Lung (tissue), 12 donors: ENCODE results near the gene SND1. TPM values are rescaled to one million over a fixed set of nuclear protein-coding genes. Genes with fewer than 3 reads are reported as not detected.

Source experiments
- ATAC-seq: fragments of 200-7000 bp; cut with Tn5 transposase; one replicate; pipeline ENCODE4 v1.9.1; 2020; ENCODE audit warnings: moderate number of reproducible peaks; ENCODE audit not compliant: insufficient read depth, low FRiP score
- DNase-seq, 3 donors: peaks; one replicate each; pipeline ENCODE4 v3.0.0-alpha.2; 2013 to 2017
- H3K27ac ChIP-seq, 2 donors: one replicate each; pipeline ENCODE4 v1.5.1; 2013; ENCODE audit warnings: mild to moderate bottlenecking in 2 of 2, moderate library complexity in 2 of 2, control low read depth in 1 of 2, inconsistent platforms in 1 of 2, low read depth in 1 of 2, low read length in 1 of 2
- H3K27me3 ChIP-seq, 3 donors: one replicate each; pipeline ENCODE4 v1.5.1; 2013; ENCODE audit warnings: low read length in 2 of 3; ENCODE audit not compliant: control insufficient read depth in 3 of 3, insufficient read depth in 3 of 3
- H3K36me3 ChIP-seq, 4 donors: one replicate each; pipeline ENCODE4 v1.5.1; 2013; ENCODE audit warnings: low read length in 4 of 4, mild to moderate bottlenecking in 1 of 4, moderate library complexity in 1 of 4; ENCODE audit not compliant: control insufficient read depth in 4 of 4, insufficient read depth in 4 of 4
- H3K4me1 ChIP-seq, 5 donors: one replicate each; pipeline ENCODE4 v1.5.1; 2013; ENCODE audit warnings: low read length in 5 of 5, mild to moderate bottlenecking in 2 of 5, moderate library complexity in 1 of 5; ENCODE audit not compliant: control insufficient read depth in 5 of 5, insufficient read depth in 5 of 5
- H3K4me3 ChIP-seq: one replicate; pipeline ENCODE4 v1.5.1; 2013; ENCODE audit warnings: mild to moderate bottlenecking, control low read depth, moderate library complexity
- H3K9ac ChIP-seq, 2 donors: one replicate each; pipeline ENCODE4 v1.5.1; 2013; ENCODE audit warnings: low read length in 2 of 2, control low read depth in 1 of 2; ENCODE audit not compliant: insufficient read depth in 1 of 2
- H3K9me3 ChIP-seq, 4 donors: one replicate each; pipeline ENCODE4 v1.5.1; 2013; ENCODE audit warnings: low read length in 3 of 4, mild to moderate bottlenecking in 1 of 4, moderate library complexity in 1 of 4; ENCODE audit not compliant: control insufficient read depth in 4 of 4, insufficient read depth in 3 of 4
- WGBS, 2 donors: extraction: QIAGEN DNeasy Blood & Tissue Kit; methylation state at CpG; one replicate each; pipeline ENCODE4 v1.1.7; 2013; 5-methylcytosine and 5-hydroxymethylcytosine counted together
- polyA plus RNA-seq, 2 donors: library from polyadenylated mRNA; stranded (reverse); fragments of 200-250 nt; gene quantifications; one replicate each; pipeline ENCODE4 v1.2.1, GENCODE V29; 2013
- total RNA-seq, 2 donors: library from RNA; depleted of rRNA in 1 of 2; stranded (reverse); fragments of >200 nt in 1 of 2; gene quantifications; one replicate each; pipeline ENCODE4 v1.2.1, GENCODE V29; 2014 to 2021
- TF ChIP-seq, protein P1 (sequence below): IDR thresholded peaks from 2 replicates; pipeline ENCODE4 v1.5.1; 2012; ENCODE audit warnings: mild to moderate bottlenecking; ENCODE audit errors: control extremely low read depth, extremely low read depth
- donor health status: control.
- donor health status: control.
- donor health status: Bipolar disorder and iron deficiency.
- donor health status: healthy.
- donor health status: DM: yes; HTN: yes; CAD: no.

SND1 gene
- total and polyA plus RNA-seq, 4 donors = 94.5 to 210 (median 137) TPM

DNA sequence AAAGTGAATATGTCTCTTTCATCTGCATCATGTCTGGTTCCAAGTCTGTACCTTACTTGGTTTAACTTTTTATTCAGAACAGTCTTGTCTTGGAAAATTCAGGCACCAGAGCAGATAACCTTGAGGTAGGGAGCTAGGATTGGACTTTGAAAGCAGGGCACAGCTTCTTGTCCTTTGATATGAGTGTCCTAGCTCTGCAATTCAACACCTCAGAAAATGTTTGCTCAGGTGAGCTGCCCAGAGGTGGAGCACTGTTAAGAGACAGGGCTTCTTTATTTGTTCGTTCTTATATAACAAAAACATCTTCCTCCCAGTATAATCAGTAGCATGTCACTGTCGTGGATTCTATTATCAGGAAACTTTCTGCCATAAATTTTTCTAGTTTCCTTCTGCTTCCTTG, 260.9 kb downstream of the SND1 start:
- DNase-seq (no peak), ATAC-seq (no peak)
- TF ChIP-seq, protein P1, sequence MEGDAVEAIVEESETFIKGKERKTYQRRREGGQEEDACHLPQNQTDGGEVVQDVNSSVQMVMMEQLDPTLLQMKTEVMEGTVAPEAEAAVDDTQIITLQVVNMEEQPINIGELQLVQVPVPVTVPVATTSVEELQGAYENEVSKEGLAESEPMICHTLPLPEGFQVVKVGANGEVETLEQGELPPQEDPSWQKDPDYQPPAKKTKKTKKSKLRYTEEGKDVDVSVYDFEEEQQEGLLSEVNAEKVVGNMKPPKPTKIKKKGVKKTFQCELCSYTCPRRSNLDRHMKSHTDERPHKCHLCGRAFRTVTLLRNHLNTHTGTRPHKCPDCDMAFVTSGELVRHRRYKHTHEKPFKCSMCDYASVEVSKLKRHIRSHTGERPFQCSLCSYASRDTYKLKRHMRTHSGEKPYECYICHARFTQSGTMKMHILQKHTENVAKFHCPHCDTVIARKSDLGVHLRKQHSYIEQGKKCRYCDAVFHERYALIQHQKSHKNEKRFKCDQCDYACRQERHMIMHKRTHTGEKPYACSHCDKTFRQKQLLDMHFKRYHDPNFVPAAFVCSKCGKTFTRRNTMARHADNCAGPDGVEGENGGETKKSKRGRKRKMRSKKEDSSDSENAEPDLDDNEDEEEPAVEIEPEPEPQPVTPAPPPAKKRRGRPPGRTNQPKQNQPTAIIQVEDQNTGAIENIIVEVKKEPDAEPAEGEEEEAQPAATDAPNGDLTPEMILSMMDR = no peak

DNA sequence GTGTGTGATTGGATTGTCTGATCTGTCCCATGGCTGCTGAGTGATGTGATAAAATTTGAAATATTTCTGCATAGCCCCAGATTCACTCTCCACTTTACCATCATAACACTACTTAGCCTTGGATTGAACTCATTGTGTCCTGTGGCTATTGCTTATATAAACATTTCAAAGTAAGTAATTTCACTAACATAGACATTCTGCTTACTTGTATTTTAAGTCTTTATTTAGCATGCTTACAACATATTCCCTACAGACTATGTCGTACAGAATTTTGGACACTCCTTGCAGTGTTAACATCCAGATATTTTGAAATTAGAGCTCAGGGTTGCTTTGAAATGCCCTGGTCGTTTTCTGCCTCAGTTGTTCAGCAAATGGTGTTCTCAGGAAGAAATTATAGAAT, 261.7 kb downstream of the SND1 start:
- WGBS, 2 donors = 50 to 59% methylated on average over 2 of the region's 2 CpGs
- Histone ChIP-seq H3K4me3 (no peak overlapping the region), H3K9me3 (no peaks in the 10 kb centered on the region), H3K27me3 (no peaks in the 10 kb centered on the region), H3K9ac (no peak overlapping the region), H3K27ac (no peak overlapping the region), H3K36me3 (no peaks in the 10 kb centered on the region), H3K4me1 (peaks cover 0 to 19% (median 0%) of the 10 kb centered on the region in 5 donors)
- peak in 2 of 3 donors; percentile 46 to 72 for DNase-seq
- TF ChIP-seq, protein P1 = no peak
- no peak for ATAC-seq

More for the DNA sequence above, 260.9 kb downstream of the SND1 start:
- H3K36me3 ChIP-seq = no peaks in the 10 kb centered on the region
- H3K27me3 ChIP-seq = no peaks in the 10 kb centered on the region
- H3K9ac ChIP-seq = no peak overlapping the region
- WGBS, 2 donors = 35 to 36% methylated on average over 2 of the region's 2 CpGs
- no peaks in the 10 kb centered on the region for H3K9me3 ChIP-seq
- peaks cover 0 to 19% (median 0%) of the 10 kb centered on the region in 5 donors for H3K4me1 ChIP-seq
- no peak overlapping the region for H3K27ac ChIP-seq
- no peak overlapping the region for H3K4me3 ChIP-seq

DNA sequence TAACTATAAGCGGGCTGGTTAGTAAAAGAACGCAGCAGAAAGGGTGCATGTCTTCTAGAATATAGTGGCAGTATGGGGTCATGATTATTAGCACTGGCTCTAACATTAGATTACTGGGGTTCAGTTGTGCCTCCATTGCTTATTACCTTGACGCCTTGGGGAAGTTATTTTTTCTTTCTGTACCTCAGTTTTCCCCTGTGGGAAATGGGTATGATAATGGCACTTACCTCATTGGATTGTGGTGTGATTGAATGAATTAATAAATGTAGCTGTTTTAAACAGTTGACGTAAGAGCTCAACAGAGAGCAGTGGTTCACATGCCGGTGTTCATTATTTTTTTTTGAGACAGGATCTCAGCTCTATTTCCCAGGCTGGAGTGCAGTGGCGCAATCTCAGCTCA, 262.7 kb downstream of the SND1 start:
- Histone ChIP-seq H3K36me3 (no peaks in the 10 kb centered on the region), H3K27me3 (no peaks in the 10 kb centered on the region), H3K4me1 (peaks cover 0 to 19% (median 0%) of the 10 kb centered on the region in 5 donors), H3K27ac (no peak overlapping the region), H3K9ac (no peak overlapping the region), H3K4me3 (no peak overlapping the region), H3K9me3 (no peaks in the 10 kb centered on the region)
- ATAC-seq (no peak), DNase-seq (no peak)
- 96 to 99% methylated on average over 6 of the region's 6 CpGs for WGBS, 2 donors
- TF ChIP-seq, protein P1 = no peak

DNA sequence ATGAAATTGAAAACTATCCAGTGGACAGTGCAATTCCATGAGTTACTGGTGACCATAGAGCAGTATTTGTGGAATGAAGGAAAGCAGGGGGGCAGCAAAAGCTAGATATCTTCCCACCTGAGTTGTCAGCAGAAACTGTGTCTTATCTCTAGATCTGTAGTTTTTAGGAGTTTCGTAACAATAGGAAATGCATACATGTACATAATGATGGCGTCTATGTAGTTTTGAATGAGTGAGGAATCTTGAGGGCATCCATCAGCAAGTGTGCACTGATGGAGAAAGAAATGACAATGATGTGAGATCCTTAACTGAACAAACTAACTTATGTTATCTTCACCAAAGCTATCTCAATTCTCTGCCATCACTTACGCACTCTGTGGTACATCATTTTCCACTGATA, 264.7 kb downstream of the SND1 start:
- Histone ChIP-seq H3K36me3 (no peaks in the 10 kb centered on the region), H3K27ac (no peak overlapping the region), H3K9me3 (no peaks in the 10 kb centered on the region), H3K9ac (no peak overlapping the region), H3K27me3 (no peaks in the 10 kb centered on the region), H3K4me1 (peaks cover 0 to 19% (median 0%) of the 10 kb centered on the region in 5 donors), H3K4me3 (no peak overlapping the region)
- DNase-seq = no peak
- WGBS, 2 donors = 74 to 91% methylated on average over 3 of the region's 3 CpGs
- ATAC-seq = no peak
- TF ChIP-seq, protein P1 = no peak
